Type B pancreatic cell (in vitro differentiated cells): ENCODE data around the gene CCN2. TPM values are rescaled to one million over a fixed set of nuclear protein-coding genes. Genes with fewer than 3 reads are reported as not detected.
"Not testable (repeated sequence)": the region's sequence is repeated elsewhere in the genome, so short reads cannot be mapped to it uniquely, and the experiment has no call there.

ENCODE experiments used
- DNase-seq: peaks from one replicate; pipeline ENCODE4 v3.0.0; 2021; ENCODE audit warnings: mixed read lengths; ENCODE audit not compliant: unreplicated experiment; ENCODE audit errors: extremely low spot score
- H3K27ac Mint-ChIP-seq: 2 replicates; pipeline ENCODE4 v1.8.0; 2021; ENCODE audit warnings: mild to moderate bottlenecking, mixed read lengths
- H3K27me3 Mint-ChIP-seq: 2 replicates; pipeline ENCODE4 v1.8.0; 2021; ENCODE audit warnings: mixed read lengths
- H3K36me3 Mint-ChIP-seq: 2 replicates; pipeline ENCODE4 v1.8.0; 2021; ENCODE audit warnings: mixed read lengths
- H3K4me1 Mint-ChIP-seq: one replicate; pipeline ENCODE4 v1.8.0; 2021; ENCODE audit warnings: mixed read lengths; ENCODE audit not compliant: unreplicated experiment
- H3K4me3 Mint-ChIP-seq: 2 replicates; pipeline ENCODE4 v1.8.0; 2021; ENCODE audit warnings: mild to moderate bottlenecking, mixed read lengths
- H3K9me3 Mint-ChIP-seq: 2 replicates; pipeline ENCODE4 v1.8.0; 2021; ENCODE audit warnings: mixed read lengths
- total RNA-seq: library from RNA; stranded (reverse); gene quantifications from 2 replicates; pipeline ENCODE4 v1.2.1, GENCODE V29; 2021; ENCODE audit warnings: low replicate concordance
- TF ChIP-seq, protein P1 (sequence below): fragments of 200-600 bp; sonication (generic); conservative IDR thresholded peaks from 2 replicates; pipeline ENCODE4 v1.5.0; 2021; ENCODE audit warnings: antibody characterized with exemption, mild to moderate bottlenecking

The CCN2 gene
- total RNA-seq, 1 donor from 2014 or later, result 33.8 TPM

GRCh38 chr6:131910219-131910589, 41.0 kb downstream of the CCN2 start:
- Mint-ChIP-seq H3K4me3 (no peak overlapping the region), H3K27me3 (peaks cover 13% of the 10 kb centered on the region), H3K9me3 (no peaks in the 10 kb centered on the region), H3K4me1 (no peaks in the 10 kb centered on the region), H3K36me3 (no peaks in the 10 kb centered on the region), H3K27ac (no peak overlapping the region)
- TF ChIP-seq, protein P1, sequence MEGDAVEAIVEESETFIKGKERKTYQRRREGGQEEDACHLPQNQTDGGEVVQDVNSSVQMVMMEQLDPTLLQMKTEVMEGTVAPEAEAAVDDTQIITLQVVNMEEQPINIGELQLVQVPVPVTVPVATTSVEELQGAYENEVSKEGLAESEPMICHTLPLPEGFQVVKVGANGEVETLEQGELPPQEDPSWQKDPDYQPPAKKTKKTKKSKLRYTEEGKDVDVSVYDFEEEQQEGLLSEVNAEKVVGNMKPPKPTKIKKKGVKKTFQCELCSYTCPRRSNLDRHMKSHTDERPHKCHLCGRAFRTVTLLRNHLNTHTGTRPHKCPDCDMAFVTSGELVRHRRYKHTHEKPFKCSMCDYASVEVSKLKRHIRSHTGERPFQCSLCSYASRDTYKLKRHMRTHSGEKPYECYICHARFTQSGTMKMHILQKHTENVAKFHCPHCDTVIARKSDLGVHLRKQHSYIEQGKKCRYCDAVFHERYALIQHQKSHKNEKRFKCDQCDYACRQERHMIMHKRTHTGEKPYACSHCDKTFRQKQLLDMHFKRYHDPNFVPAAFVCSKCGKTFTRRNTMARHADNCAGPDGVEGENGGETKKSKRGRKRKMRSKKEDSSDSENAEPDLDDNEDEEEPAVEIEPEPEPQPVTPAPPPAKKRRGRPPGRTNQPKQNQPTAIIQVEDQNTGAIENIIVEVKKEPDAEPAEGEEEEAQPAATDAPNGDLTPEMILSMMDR, result no peak
- DNase-seq, result no peak

GRCh38 chr6:131909408-131910218, 41.6 kb downstream of the CCN2 start:
- no peaks in the 10 kb centered on the region for H3K9me3 Mint-ChIP-seq
- H3K27me3 Mint-ChIP-seq, result peaks cover 19% of the 10 kb centered on the region
- no peaks in the 10 kb centered on the region for H3K36me3 Mint-ChIP-seq
- H3K4me3 Mint-ChIP-seq, result no peak overlapping the region
- H3K27ac Mint-ChIP-seq, result no peak overlapping the region
- TF ChIP-seq, protein P1, result peak; percentile 91
- DNase-seq, result peak; percentile 79
- H3K4me1 Mint-ChIP-seq, result no peaks in the 10 kb centered on the region

DNA sequence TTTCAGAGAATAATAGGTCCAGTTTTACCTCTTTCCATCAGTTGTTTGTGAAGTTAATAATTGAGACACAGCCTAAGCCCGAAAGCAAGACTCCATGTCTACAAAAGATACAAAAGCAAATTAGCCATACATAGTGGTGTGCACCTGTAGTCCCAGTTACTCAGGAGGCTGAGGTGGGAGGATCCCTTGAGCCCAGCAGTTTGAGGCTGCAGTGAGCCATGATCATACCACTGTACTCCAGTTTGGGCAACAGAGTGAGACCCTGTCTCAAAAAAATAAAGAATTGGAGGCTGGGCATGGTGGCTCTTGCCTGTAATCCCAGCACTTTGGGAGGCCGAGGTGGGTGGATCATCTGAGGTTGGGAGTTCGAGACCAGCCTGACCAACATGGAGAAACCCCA, 42.4 kb downstream of the CCN2 start:
- peaks cover 27% of the 10 kb centered on the region for H3K27me3 Mint-ChIP-seq
- not testable (repeated sequence) for H3K4me1 Mint-ChIP-seq, DNase-seq, H3K4me3 Mint-ChIP-seq, H3K36me3 Mint-ChIP-seq, H3K9me3 Mint-ChIP-seq, H3K27ac Mint-ChIP-seq

GRCh38 chr6:131903734-131904133, 47.4 kb downstream of the CCN2 start:
- not testable (repeated sequence) for DNase-seq, H3K4me1 Mint-ChIP-seq, H3K9me3 Mint-ChIP-seq, H3K36me3 Mint-ChIP-seq, H3K27ac Mint-ChIP-seq, H3K4me3 Mint-ChIP-seq
- peaks cover 53% of the 10 kb centered on the region for H3K27me3 Mint-ChIP-seq

DNA sequence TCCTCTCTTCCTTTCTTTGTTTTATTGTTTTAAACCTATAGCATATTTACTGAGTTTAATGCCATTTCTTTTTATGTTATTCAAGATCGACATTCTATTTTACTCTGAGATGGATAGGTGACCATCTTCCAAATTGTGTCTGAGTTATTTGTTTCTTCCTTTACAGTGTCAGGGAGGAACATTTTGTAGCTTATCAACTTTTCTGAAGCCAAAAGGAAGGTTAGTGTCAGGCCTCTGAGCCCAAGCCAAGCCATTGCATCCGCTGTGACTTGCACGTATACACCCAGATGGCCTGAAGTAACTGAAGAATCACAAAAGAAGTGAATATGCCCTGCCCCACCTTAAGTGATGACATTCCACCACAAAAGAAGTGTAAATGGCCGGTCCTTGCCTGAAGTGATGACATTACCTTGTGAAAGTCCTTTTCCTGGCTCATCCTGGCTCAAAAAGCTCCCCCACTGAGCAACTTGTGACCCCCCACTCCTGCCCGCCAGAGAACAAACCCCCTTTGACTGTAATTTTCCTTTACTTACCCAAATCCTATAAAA, 49.8 kb downstream of the CCN2 start:
- H3K4me1 Mint-ChIP-seq, H3K4me3 Mint-ChIP-seq, H3K36me3 Mint-ChIP-seq, H3K27ac Mint-ChIP-seq, DNase-seq: not testable (repeated sequence)
- peaks cover 18% of the 10 kb centered on the region for H3K9me3 Mint-ChIP-seq
- peaks cover 50% of the 10 kb centered on the region for H3K27me3 Mint-ChIP-seq

- DNase-seq, result no peak
- Mint-ChIP-seq H3K9me3 (peaks cover 18% of the 10 kb centered on the region), H3K36me3 (peaks cover 3% of the 10 kb centered on the region), H3K4me1 (no peaks in the 10 kb centered on the region), H3K27me3 (peaks cover 47% of the 10 kb centered on the region), H3K27ac (peak overlapping the region; percentile 75), H3K4me3 (peak overlapping the region; percentile 40)
- TF ChIP-seq, protein P1, result no peak
Measured at GRCh38 chr6:131900231-131900630, 50.9 kb downstream of the CCN2 start.

- no peak overlapping the region for H3K4me3 Mint-ChIP-seq
- no peak overlapping the region for H3K27ac Mint-ChIP-seq
- no peak for DNase-seq
- H3K9me3 Mint-ChIP-seq, result peaks cover 18% of the 10 kb centered on the region
- H3K4me1 Mint-ChIP-seq, result no peaks in the 10 kb centered on the region
- peaks cover 32% of the 10 kb centered on the region for H3K27me3 Mint-ChIP-seq
- TF ChIP-seq, protein P1, result no peak
- H3K36me3 Mint-ChIP-seq, result peaks cover 3% of the 10 kb centered on the region
Measured at GRCh38 chr6:131898718-131899117, 52.5 kb downstream of the CCN2 start.
